Stimulated activated CD8-positive, alpha-beta memory T cell treated with anti-CD3 and anti-CD28 coated beads, Interleukin-12 subunit alpha, Interleukin-12 subunit beta, amount 100 ng/mL, for 4 hours (primary cell): ENCODE data around the gene ATR.

Experiments
- DNase-seq: peaks from one replicate; pipeline ENCODE4 v3.0.0-alpha.2; 2020; ENCODE audit warnings: low read depth

Gene ATR

GRCh38 chr3:142523921-142524566 lies 54.5 kb downstream of the ATR start:
- DNase-seq = no peak

GRCh38 chr3:142509079-142509478 lies 69.5 kb downstream of the ATR start:
- DNase-seq = no peak

DNA sequence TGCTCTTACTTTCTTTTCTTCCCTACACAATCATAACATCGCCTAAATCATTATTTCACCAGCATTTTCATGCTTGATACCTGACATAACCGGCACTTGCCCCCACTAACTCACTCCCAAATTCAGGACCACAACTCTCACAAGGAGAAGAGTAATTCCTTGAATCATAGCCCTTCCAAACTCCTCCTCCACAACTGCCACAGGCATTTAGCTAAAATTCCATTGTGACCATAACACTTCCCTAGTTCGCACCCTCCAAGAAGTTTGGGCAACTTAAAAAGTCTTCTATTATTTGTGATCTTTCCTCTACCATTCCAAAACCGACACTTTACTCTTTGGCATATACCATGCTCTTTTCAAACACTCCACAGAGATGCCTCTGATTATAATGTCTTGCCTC lies 71.3 kb downstream of the ATR start:
- DNase-seq = no peak

DNA sequence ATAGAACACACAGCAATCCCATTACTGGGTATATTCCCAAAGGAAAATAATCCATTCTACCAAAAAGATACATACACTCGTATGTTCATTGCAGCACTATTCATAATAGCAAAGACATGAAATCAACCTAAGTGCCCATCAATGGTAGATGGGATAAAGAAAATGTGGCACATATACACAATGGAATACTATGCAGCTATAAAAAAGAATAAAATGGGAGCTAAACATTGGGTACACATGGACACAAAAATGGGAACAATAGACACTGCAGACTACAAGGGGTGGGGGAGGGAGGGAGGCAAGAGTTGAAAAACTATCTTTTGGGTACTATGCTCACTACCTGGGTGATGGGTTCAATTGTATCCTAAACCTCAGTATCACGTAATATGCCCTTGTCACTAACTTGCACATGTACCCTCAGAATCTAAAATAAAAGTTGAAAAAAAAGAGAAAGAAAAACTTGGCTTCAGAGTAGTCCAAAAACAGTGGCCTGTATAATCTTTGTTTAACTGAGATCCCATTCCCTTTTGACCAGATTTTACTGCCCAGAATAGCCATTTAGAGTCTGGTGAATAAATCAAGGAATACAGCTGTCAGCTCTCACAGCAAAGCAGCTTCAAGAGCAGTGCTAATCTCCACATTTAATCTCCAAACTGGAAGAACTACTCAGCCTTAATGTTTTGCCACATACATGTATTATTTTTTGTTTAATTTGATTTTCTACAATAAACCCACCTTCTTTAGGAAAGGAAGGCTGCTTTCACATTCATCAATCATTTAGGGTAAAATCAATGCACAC lies 76.1 kb downstream of the ATR start:
- DNase-seq = no peak

DNA sequence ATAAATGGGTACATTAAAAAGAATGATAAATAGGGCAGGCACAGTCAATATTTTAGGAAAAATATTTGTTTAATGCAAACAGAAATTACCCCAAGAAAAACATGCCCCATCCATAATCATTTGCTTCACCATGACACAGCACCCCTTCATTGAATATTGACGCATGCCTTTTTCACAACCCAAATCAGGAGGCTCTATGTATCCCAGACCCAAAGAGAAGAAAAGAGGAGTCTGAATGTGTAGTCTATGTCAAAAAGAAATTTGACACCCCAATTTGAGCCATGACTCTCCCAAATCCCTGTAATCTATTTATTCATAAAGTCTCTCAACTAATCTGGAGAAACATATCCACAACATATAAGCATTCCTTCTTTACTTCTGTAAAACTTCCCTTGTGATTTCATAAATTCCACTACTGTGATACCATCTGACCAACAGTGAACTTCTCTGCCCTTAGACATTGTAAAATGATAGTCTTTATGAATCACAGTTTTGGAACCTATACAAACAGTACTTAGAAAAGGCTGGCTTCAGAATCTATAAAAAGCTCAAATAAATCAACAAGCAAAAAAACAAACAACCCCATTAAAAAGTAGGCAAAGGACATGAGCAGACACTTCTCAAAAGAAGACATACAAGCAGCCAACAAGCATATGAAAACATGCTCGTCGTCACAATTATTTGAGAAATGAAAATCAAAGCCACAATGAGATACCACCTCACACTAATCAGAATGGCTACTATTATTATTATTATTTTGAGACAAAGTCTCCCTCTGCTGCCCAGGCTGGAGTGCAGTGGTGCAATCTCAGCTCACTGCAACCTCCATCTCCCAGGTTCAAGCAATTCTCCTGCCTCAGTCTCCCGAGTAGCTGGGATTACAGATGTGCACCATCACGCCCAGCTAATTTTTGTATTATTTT lies 77.3 kb downstream of the ATR start:
- no peak for DNase-seq

GRCh38 chr3:142500211-142500610 lies 78.3 kb downstream of the ATR start:
- no peak for DNase-seq

DNA sequence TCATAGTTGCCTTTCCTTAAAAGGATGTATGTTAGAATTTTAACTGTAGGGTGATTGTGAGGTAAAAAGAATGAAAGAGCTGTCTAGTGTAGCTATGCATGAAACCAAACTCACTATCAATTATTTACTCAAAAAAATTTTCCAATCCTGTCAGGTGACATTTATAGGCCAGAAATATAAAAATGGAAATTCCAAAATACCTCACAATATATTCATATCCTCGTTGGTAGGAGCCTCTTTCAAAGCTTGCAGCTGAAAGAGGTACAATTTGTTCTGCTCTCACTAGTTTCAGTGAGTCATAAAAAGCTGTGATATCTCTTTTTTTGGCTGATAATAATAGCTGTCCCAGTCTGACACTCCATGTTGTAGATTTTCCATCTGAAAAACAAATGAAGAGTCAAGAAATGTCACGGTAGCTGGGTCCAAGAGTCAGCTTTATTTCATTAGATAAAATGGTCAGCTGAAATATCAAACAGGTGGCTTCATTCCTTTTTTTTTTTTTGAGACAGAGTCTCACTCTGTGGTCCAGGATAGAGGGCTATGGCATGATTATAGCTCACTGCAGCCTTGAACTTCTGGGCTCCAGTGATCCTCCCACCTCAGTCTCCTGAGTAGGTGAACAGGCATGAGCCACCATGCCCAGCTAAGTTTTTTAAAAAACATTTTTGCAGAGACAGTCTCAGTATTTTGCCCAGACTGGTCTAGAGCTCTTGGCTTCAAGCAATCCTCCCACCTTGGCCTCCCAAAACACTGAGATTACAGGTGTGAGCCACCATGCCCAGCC lies 79.9 kb downstream of the ATR start:
- DNase-seq = no peak

DNA sequence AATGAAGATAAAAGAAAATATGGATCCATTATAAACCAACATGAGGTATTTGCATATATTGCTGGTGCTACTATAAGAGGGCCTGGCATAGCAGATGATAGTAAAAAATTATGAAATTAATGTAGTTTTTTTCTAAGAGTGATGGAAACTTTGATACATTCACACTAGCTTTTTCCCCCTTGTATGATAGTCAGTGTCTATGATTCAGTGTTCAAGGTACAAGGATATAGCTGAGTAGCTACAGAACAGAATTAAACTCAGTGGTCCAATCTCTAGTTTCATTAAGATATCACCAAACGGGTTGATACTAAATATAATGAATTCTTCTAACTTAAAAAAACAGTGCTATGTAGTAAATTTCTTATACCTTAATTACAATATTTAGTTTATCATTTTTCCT lies 80.8 kb downstream of the ATR start:
- DNase-seq = no peak

DNA sequence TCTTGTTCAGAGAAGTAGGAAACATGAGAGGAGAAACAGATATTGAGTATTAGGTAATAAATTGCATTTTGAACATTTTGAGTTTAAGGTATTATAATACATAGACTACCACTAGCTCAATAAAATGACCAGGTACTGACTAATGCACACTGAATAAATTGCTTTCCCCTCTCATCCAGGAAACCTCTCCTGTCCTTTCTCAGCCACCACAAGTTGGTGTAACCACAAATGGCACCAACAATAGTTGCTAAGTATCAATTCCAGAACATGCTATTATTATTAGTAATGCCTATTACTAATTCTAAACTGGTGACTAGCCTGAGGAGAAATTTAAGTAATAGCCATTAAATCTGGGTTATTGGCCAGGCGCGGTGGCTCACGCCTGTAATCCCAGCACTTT lies 83.4 kb downstream of the ATR start:
- DNase-seq = no peak

GRCh38 chr3:142492184-142492583 lies 86.3 kb downstream of the ATR start:
- no peak for DNase-seq

GRCh38 chr3:142489572-142490323 lies 88.8 kb downstream of the ATR start:
- DNase-seq = no peak

DNA sequence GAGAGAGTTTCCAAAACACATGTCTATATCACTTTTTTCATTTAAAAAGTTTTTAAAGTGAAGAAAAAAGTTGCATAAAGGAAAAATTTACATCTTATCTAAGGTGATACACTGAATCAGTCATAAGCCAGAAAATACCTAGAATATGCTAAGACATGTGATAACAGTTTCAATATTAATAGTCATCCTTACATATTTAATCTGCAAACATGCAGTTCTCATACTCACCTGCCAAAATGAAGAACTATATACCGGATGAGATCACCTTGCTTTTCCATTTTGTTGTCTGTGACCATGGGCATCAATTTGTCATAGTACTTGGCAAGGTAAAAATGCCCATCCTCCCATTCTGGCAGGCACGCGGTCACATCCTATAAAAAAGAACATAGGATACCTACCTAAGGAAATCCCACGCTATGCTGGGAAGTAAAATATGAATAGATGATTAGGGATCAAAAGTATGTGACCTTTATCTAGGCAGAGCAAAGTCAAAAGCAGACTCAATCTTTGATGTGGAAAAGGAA lies 93.6 kb downstream of the ATR start:
- no peak for DNase-seq

- DNase-seq = no peak
Observed at GRCh38 chr3:142481196-142481595, 97.3 kb downstream of the ATR start.

DNA sequence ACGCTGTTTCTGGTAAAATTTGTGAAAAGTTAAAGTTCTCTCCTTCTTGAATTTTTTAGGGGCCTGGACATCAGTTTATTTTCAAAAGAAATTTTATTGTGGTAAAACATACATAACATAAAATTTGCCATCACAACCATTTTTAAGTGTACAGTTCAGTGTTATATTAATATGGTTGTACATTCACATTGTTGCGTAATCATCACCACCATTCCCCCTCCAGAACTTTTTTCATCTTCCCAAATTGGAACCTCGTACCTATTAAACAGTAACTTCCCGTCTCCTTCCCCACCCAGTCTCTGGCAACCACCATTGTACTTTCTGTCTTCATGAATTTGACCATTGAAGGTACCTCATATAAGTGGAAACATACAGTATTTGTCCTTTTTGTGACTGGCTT lies 107.7 kb downstream of the ATR start:
- DNase-seq = no peak

DNA sequence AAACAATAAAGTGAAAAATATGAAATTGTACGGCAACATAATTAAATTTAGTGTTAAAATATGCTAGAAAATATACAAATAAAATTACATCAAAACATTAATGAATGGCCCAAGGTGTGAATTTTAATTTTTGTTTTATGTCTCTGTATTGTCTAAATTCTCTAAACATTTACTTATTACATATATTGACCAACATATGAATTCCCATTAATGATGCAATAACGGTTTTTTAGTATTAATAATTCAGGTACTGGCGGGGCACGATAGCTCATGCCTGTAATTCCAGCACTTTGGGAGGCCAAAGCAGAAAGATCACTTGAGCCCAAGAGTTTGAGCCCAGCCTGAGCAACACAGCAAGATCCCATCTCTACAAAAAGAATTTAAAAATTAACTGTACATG lies 110.1 kb downstream of the ATR start:
- DNase-seq = no peak

GRCh38 chr3:142467768-142468167 lies 110.8 kb downstream of the ATR start:
- no peak for DNase-seq

DNA sequence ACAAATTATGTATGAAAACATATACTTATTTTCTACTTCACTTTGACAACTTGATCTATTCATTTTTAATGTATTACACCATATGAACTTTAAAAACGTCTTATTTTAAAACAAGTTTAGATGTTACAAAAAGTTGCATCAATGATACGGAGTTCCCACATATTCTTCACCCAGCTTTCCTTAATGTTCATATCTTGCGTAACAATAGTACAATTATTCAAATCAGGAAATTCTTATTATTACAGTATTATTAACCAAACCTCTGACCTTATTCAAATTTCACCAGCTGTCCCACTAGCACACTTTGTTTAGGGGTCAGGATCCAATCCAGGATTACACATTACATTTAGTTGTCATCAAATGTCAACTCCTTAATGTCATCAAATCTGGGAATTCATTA lies 117.8 kb downstream of the ATR start:
- DNase-seq = no peak

GRCh38 chr3:142459929-142460328 lies 118.6 kb downstream of the ATR start:
- DNase-seq = no peak

- DNase-seq = no peak
Observed at GRCh38 chr3:142459096-142459495, 119.4 kb downstream of the ATR start.

GRCh38 chr3:142450881-142451280 lies 127.7 kb downstream of the ATR start:
- DNase-seq = no peak

DNA sequence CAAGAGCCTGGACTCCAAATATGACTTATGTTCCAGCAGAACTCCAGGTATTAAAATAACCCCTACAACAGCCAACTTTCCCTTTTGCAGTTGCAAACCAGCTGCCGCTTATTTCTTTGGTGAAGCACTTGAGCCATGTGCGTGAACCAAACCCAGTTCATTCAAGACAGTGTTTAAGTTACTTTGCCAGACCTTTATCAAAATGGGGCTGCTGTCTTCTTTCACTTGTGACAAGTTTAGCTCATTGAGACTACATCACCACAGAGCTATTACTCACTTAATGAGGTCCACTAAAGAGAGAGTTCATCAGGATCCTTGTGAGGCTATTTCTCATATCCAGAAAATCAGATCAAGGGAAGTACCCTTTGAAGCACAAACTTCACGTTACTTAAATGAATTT lies 128.3 kb downstream of the ATR start:
- no peak for DNase-seq
